H1 (cell line): ENCODE results near the gene SMARCC1. TPM values are rescaled to one million over a fixed set of nuclear protein-coding genes. Genes with fewer than 3 reads are reported as not detected.

Experiments used
- CTCF ChIA-PET: fragments of 300-600 bp; sonication (Branson Sonifier 250); formaldehyde crosslinking; loops from one replicate; lab custom pipeline; 2021; ENCODE audit not compliant: partially characterized antibody; lab: Charles Lee
- POLR2A ChIA-PET: fragments of 300-600 bp; sonication (Branson Sonifier 250); formaldehyde crosslinking; loops from one replicate; lab custom pipeline; 2021; ENCODE audit warnings: inconsistent platforms; ENCODE audit not compliant: partially characterized antibody; lab: Charles Lee
- DNase-seq, 2 experiments: peaks; one replicate each; pipeline versions ENCODE4 v3.0.0 to v3.0.0-alpha.2; 2010 to 2022; ENCODE audit warnings: low spot score in 2 of 2, low read depth in 1 of 2, mixed read lengths in 1 of 2
- FAIRE-seq: peaks from 2 replicates; lab custom pipeline; 2011; peaks lifted over from hg19 to GRCh38; lab: Jason Lieb, UNC
- H2AFZ ChIP-seq: 2 replicates; pipeline ENCODE4 v1.8.1; 2012; ENCODE audit warnings: low read length, inconsistent platforms
- H2AK5ac ChIP-seq: 2 replicates; pipeline ENCODE4 v1.6.1; 2013; ENCODE audit warnings: low read depth, low read length
- H2BK120ac ChIP-seq: replicated peaks from 2 replicates; pipeline ENCODE3; 2013; ENCODE audit warnings: low read depth, low read length, inconsistent platforms
- H2BK12ac ChIP-seq: 2 replicates; pipeline ENCODE4 v1.6.1; 2013; ENCODE audit warnings: low read depth, low read length
- H2BK15ac ChIP-seq: 2 replicates; pipeline ENCODE4 v1.6.1; 2013; ENCODE audit warnings: low read length
- H2BK20ac ChIP-seq: 2 replicates; pipeline ENCODE4 v1.6.1; 2013; ENCODE audit warnings: low read length
- H2BK5ac ChIP-seq: 2 replicates; pipeline ENCODE4 v1.6.1; 2013; ENCODE audit warnings: low read depth, low read length
- H3K14ac ChIP-seq: 2 replicates; pipeline ENCODE4 v1.6.1; 2013; ENCODE audit warnings: inconsistent platforms; ENCODE audit not compliant: insufficient read length
- H3K18ac ChIP-seq: 2 replicates; pipeline ENCODE4 v1.6.1; 2013; ENCODE audit warnings: low read length; ENCODE audit errors: extremely low read depth
- H3K23ac ChIP-seq: 2 replicates; pipeline ENCODE4 v1.6.1; 2013; ENCODE audit warnings: inconsistent platforms; ENCODE audit not compliant: insufficient read length
- H3K23me2 ChIP-seq: 2 replicates; pipeline ENCODE4 v1.6.1; 2013; ENCODE audit warnings: low read depth, low read length
- H3K27ac ChIP-seq: 2 replicates; pipeline ENCODE4 v1.6.1; 2011; ENCODE audit warnings: low read depth, low read length, inconsistent platforms
- H3K27me3 ChIP-seq, 4 experiments: replicated peaks in 1 of 4; 1 replicate in 1 of 4; 2 replicates in 3 of 4; pipeline versions ENCODE4 v1.6.1 to v1.8.1; 2011 to 2013; ENCODE audit warnings: low read length in 3 of 4, mild to moderate bottlenecking in 3 of 4, inconsistent platforms in 2 of 4, mixed read lengths in 2 of 4, moderate library complexity in 1 of 4; ENCODE audit not compliant: control insufficient read depth in 3 of 4, insufficient read depth in 3 of 4; ENCODE audit errors: extremely low read depth in 1 of 4
- H3K36me3 ChIP-seq, 4 experiments: 2 replicates each; pipeline versions ENCODE4 v1.6.1 to v1.8.1; 2011 to 2013; ENCODE audit warnings: mild to moderate bottlenecking in 4 of 4, low read length in 3 of 4, moderate library complexity in 2 of 4, control low read depth in 1 of 4, inconsistent platforms in 1 of 4; ENCODE audit not compliant: insufficient read depth in 4 of 4, control insufficient read depth in 2 of 4
- H3K4ac ChIP-seq: replicated peaks from 2 replicates; pipeline ENCODE3; 2013; ENCODE audit warnings: low read length, low read depth, mixed read lengths, inconsistent platforms; ENCODE audit not compliant: insufficient read length
- H3K4me1 ChIP-seq, 4 experiments: replicated peaks in 1 of 4; 1 replicate in 1 of 4; 2 replicates in 3 of 4; pipeline versions ENCODE4 v1.6.1 to v1.8.1; 2011 to 2013; ENCODE audit warnings: low read length in 3 of 4, inconsistent platforms in 2 of 4, mixed read lengths in 1 of 4; ENCODE audit not compliant: insufficient read depth in 4 of 4, control insufficient read depth in 3 of 4
- H3K4me2 ChIP-seq, 2 experiments: 2 replicates each; pipeline versions ENCODE4 v1.6.1 to v1.8.1; 2011 to 2013; ENCODE audit warnings: low read depth in 2 of 2, low read length in 2 of 2, control low read depth in 1 of 2, inconsistent platforms in 1 of 2, mild to moderate bottlenecking in 1 of 2; ENCODE audit not compliant: insufficient read depth in 1 of 2
- H3K4me3 ChIP-seq, 4 experiments: fragments of 200-600, 300-600 bp in 1 of 4; sonication (generic), shearing (Covaris generic), sonication (Bioruptor Twin) in 1 of 4; 2 replicates each; pipeline versions ENCODE4 v1.5.1 to v1.8.1; 2011 to 2016; ENCODE audit warnings: low read length in 4 of 4, low read depth in 3 of 4, control low read depth in 2 of 4, inconsistent platforms in 2 of 4, mild to moderate bottlenecking in 2 of 4, mixed read lengths in 1 of 4, moderate library complexity in 1 of 4; ENCODE audit not compliant: insufficient read depth in 2 of 4; ENCODE audit errors: extremely low read depth in 1 of 4
- H3K56ac ChIP-seq: replicated peaks from 2 replicates; pipeline ENCODE3; 2013; ENCODE audit warnings: low read depth, mild to moderate bottlenecking, mixed read lengths, low read length, inconsistent platforms; ENCODE audit not compliant: insufficient read length
- H3K79me1 ChIP-seq: 2 replicates; pipeline ENCODE4 v1.6.1; 2013; ENCODE audit warnings: low read depth, low read length, control low read depth
- H3K79me2 ChIP-seq, 2 experiments: 2 replicates each; pipeline versions ENCODE4 v1.6.1 to v1.8.1; 2012 to 2013; ENCODE audit warnings: low read length in 2 of 2, mild to moderate bottlenecking in 2 of 2, inconsistent platforms in 1 of 2; ENCODE audit not compliant: insufficient read depth in 2 of 2, control insufficient read depth in 1 of 2
- H3K9ac ChIP-seq, 4 experiments: replicated peaks in 1 of 4; 1 replicate in 1 of 4; 2 replicates in 3 of 4; pipeline versions ENCODE4 v1.6.1 to v1.8.1; 2011 to 2013; ENCODE audit warnings: low read depth in 3 of 4, low read length in 3 of 4, control low read depth in 2 of 4, mild to moderate bottlenecking in 2 of 4, moderate library complexity in 2 of 4, inconsistent platforms in 1 of 4; ENCODE audit errors: extremely low read depth in 1 of 4
- H3K9me3 ChIP-seq, 2 experiments: 2 replicates each; pipeline versions ENCODE4 v1.6.1 to v1.8.1; 2012 to 2013; ENCODE audit warnings: mild to moderate bottlenecking in 2 of 2, moderate library complexity in 2 of 2, control low read depth in 1 of 2, inconsistent platforms in 1 of 2, low read depth in 1 of 2, low read length in 1 of 2, mixed read lengths in 1 of 2; ENCODE audit not compliant: insufficient read depth in 2 of 2
- H4K20me1 ChIP-seq, 2 experiments: replicated peaks in 1 of 2; 2 replicates each; pipeline versions ENCODE3 to v1.8.1; 2011 to 2013; ENCODE audit warnings: inconsistent platforms in 2 of 2, low read length in 2 of 2, mild to moderate bottlenecking in 1 of 2; ENCODE audit not compliant: insufficient read depth in 2 of 2, control insufficient read depth in 1 of 2
- H4K5ac ChIP-seq: 2 replicates; pipeline ENCODE4 v1.6.1; 2013; ENCODE audit warnings: low read length, low read depth, mixed read lengths, inconsistent platforms; ENCODE audit not compliant: insufficient read length
- H4K8ac ChIP-seq: 2 replicates; pipeline ENCODE4 v1.8.0; 2013; ENCODE audit warnings: mild to moderate bottlenecking, moderate library complexity, low read length, inconsistent platforms; ENCODE audit not compliant: insufficient read depth; ENCODE audit errors: extremely low read depth
- H4K91ac ChIP-seq: replicated peaks from 2 replicates; pipeline ENCODE3; 2013; ENCODE audit warnings: low read length, mixed read lengths, inconsistent platforms; ENCODE audit not compliant: insufficient read length
- BACH1 ChIP-seq: IDR thresholded peaks from 2 replicates; pipeline ENCODE4 v1.6.1; 2012; ENCODE audit warnings: low read length, improper control_type of control experiment
- CBX8 ChIP-seq: fragments of 300-800, 300-1000 bp; sonication (generic); IDR thresholded peaks from 2 replicates; pipeline ENCODE4 v1.7.1; 2016; ENCODE audit warnings: low read depth, low read length, borderline replicate concordance
- CEBPB ChIP-seq: IDR thresholded peaks from 2 replicates; pipeline ENCODE4 v1.6.1; 2012; ENCODE audit warnings: low read depth, low read length
- EGR1 ChIP-seq: IDR thresholded peaks from 2 replicates; pipeline ENCODE4 v1.6.1; 2011; ENCODE audit warnings: low read depth, low read length, borderline replicate concordance
- HDAC6 ChIP-seq: IDR thresholded peaks from one replicate; pipeline ENCODE4 v1.7.1; 2012; ENCODE audit warnings: low read depth, mild to moderate bottlenecking, inconsistent platforms, low read length, moderate library complexity
- JUND ChIP-seq: IDR thresholded peaks from 2 replicates; pipeline ENCODE4 v1.6.1; 2011; ENCODE audit warnings: mild to moderate bottlenecking, improper control_type of control experiment, low read length
- NANOG ChIP-seq: IDR thresholded peaks from 2 replicates; pipeline ENCODE4 v1.6.1; 2011; ENCODE audit warnings: low read length, low read depth, mild to moderate bottlenecking, inconsistent platforms; ENCODE audit not compliant: insufficient read depth, poor library complexity, severe bottlenecking
- POU5F1 ChIP-seq: IDR thresholded peaks from 2 replicates; pipeline ENCODE4 v1.6.1; 2011; ENCODE audit warnings: low read depth, mild to moderate bottlenecking, low read length, moderate library complexity
- SAP30 ChIP-seq: fragments of 300-600 bp; sonication (generic); IDR thresholded peaks from 2 replicates; pipeline ENCODE4 v1.7.1; 2012; ENCODE audit warnings: low read length, moderate library complexity, mild to moderate bottlenecking, inconsistent platforms; ENCODE audit not compliant: insufficient read depth, insufficient replicate concordance
- SP2 ChIP-seq: IDR thresholded peaks from 2 replicates; pipeline ENCODE4 v1.6.1; 2012; ENCODE audit warnings: mild to moderate bottlenecking, low read length, inconsistent platforms
- TBP ChIP-seq: IDR thresholded peaks from 2 replicates; pipeline ENCODE4 v1.6.1; 2011; ENCODE audit warnings: low read depth, low read length, improper control_type of control experiment
- WGBS, 2 experiments: shearing (Covaris generic) in 1 of 2; methylation state at CpG; one replicate each; pipeline versions ENCODE4 v1.1.6 to v1.1.7; 2013 to 2015; ENCODE audit warnings: low lambda C conversion rate in 2 of 2, mixed read lengths in 2 of 2, inconsistent platforms in 1 of 2, low coverage in 1 of 2, missing lambda C conversion rate in 1 of 2; ENCODE audit not compliant: insufficient replicate concordance in 2 of 2, insufficient coverage in 1 of 2, insufficient read length in 1 of 2; ENCODE audit errors: extremely low coverage in 1 of 2, missing lambda C conversion rate in 1 of 2; 5-methylcytosine and 5-hydroxymethylcytosine counted together
- polyA plus RNA-seq, 7 experiments: library from polyadenylated mRNA; depleted of rRNA in 3 of 7; stranded (reverse) in 5 of 7; unstranded in 2 of 7; fragments of >200 nt in 5 of 7; fragments of 200-250 nt in 2 of 7; gene quantifications; 1 replicate in 5 of 7; 2 replicates in 1 of 7; 4 replicates in 1 of 7; pipeline versions ENCODE4 v1.2.1 to v1.2.3, GENCODE V29; 2011 to 2013; ENCODE audit warnings: missing spikeins in 2 of 7, mixed read lengths in 2 of 7
- total RNA-seq: library from RNA; stranded (reverse); fragmentation: NEBNext Ultra II Directional; extraction: Animal tissue kit (Norgen Biotek cat#: 25700); gene quantifications from 2 replicates; pipeline ENCODE4 v1.2.1, GENCODE V29; 2021
- TF ChIP-seq, protein P1 (sequence below), 3 experiments: IDR thresholded peaks; 1 replicate in 2 of 3; 2 replicates in 1 of 3; pipeline versions ENCODE4 v1.5.1 to v1.6.1; 2011; ENCODE audit warnings: low read length in 3 of 3, mild to moderate bottlenecking in 3 of 3, inconsistent platforms in 2 of 3, low read depth in 1 of 3, moderate library complexity in 1 of 3; ENCODE audit not compliant: insufficient read depth in 1 of 3; ENCODE audit errors: control extremely low read depth in 1 of 3

The SMARCC1 gene
- total and polyA plus RNA-seq, 2 of the 8 experiments (the other 6 are each of a cell fraction or from before 2014, with no cell fraction given): 64.1 to 335 TPM

- H4K20me1 ChIP-seq: peaks cover 0 to 3% of the 10 kb centered on the region in 2 experiments
- H2BK15ac ChIP-seq: no peak overlapping the region
- H3K27me3 ChIP-seq: peaks cover 0 to 2% (median 0%) of the 10 kb centered on the region in 4 experiments; a peak in 1 of 7 replicates
- H2BK20ac ChIP-seq: no peak overlapping the region
- H3K4me2 ChIP-seq: no peak overlapping the region
- no peak overlapping the region for H4K5ac ChIP-seq
- H2BK120ac ChIP-seq: no peak overlapping the region
- H3K23ac ChIP-seq: no peak overlapping the region
- peaks cover 0 to 54% of the 10 kb centered on the region in 2 experiments; a peak in 2 of 4 replicates for H3K79me2 ChIP-seq
- peaks cover 6 to 52% (median 17%) of the 10 kb centered on the region in 4 experiments; a peak in 7 of 8 replicates for H3K36me3 ChIP-seq
- no peak overlapping the region for H3K4ac ChIP-seq
- no peak overlapping the region for H2AK5ac ChIP-seq
- FAIRE-seq (no peak), DNase-seq (no peak)
- no peaks in the 10 kb centered on the region for H3K9me3 ChIP-seq
- no peak overlapping the region for H3K14ac ChIP-seq
- H3K9ac ChIP-seq: no peak overlapping the region
- H4K91ac ChIP-seq: no peak overlapping the region
- POLR2A ChIA-PET: no interaction called here
- no peak overlapping the region for H3K27ac ChIP-seq
- H2BK5ac ChIP-seq: no peak overlapping the region
- peaks cover 5% of the 10 kb centered on the region; the same call in 1 of the 2 replicates for H3K79me1 ChIP-seq
- 93% methylated on average over 4 of the region's 4 CpGs; no CpG with 5 or more reads in 1 of the 2 experiments for WGBS, 2 experiments
- H3K18ac ChIP-seq: no peak overlapping the region
- no peak overlapping the region for H3K56ac ChIP-seq
- H3K4me1 ChIP-seq: no peaks in the 10 kb centered on the region
- no peak overlapping the region for H4K8ac ChIP-seq
- H2AFZ ChIP-seq: no peak overlapping the region
- no peak overlapping the region for H2BK12ac ChIP-seq
- CTCF ChIA-PET: no interaction called here
- no peaks in the 10 kb centered on the region for H3K23me2 ChIP-seq
- H3K4me3 ChIP-seq: no peak overlapping the region
- no peak for TF ChIP-seq POU5F1
- TF ChIP-seq NANOG: no peak
- TF ChIP-seq SP2: no peak
- TF ChIP-seq JUND: no peak
- TF ChIP-seq CEBPB: no peak
- no peak for TF ChIP-seq HDAC6
- no peak for TF ChIP-seq SAP30
- no peak for TF ChIP-seq EGR1
- no peak for TF ChIP-seq BACH1
- no peak for TF ChIP-seq TBP
- no peak for TF ChIP-seq CBX8
- TF ChIP-seq, protein P1, sequence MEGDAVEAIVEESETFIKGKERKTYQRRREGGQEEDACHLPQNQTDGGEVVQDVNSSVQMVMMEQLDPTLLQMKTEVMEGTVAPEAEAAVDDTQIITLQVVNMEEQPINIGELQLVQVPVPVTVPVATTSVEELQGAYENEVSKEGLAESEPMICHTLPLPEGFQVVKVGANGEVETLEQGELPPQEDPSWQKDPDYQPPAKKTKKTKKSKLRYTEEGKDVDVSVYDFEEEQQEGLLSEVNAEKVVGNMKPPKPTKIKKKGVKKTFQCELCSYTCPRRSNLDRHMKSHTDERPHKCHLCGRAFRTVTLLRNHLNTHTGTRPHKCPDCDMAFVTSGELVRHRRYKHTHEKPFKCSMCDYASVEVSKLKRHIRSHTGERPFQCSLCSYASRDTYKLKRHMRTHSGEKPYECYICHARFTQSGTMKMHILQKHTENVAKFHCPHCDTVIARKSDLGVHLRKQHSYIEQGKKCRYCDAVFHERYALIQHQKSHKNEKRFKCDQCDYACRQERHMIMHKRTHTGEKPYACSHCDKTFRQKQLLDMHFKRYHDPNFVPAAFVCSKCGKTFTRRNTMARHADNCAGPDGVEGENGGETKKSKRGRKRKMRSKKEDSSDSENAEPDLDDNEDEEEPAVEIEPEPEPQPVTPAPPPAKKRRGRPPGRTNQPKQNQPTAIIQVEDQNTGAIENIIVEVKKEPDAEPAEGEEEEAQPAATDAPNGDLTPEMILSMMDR (IDR thresholded peaks at IDR 0.05; ENCODE audit: control extremely low read depth in 1 of 3, insufficient read depth in 1 of 3, low read depth in 1 of 3, low read length in 3 of 3): no peak
Observed at GRCh38 chr3:47646362-47646761, 135.3 kb downstream of the SMARCC1 start.
